GM21423 (cell line): ENCODE measurements around the gene LAG3.

Source experiments
- ATAC-seq: cut with Tn5 transposase; IDR thresholded peaks from one replicate; pipeline ENCODE4 v1.9.1; 2021; ENCODE audit warnings: mild to moderate bottlenecking, moderate library complexity; ENCODE audit not compliant: unreplicated experiment

LAG3 gene

DNA sequence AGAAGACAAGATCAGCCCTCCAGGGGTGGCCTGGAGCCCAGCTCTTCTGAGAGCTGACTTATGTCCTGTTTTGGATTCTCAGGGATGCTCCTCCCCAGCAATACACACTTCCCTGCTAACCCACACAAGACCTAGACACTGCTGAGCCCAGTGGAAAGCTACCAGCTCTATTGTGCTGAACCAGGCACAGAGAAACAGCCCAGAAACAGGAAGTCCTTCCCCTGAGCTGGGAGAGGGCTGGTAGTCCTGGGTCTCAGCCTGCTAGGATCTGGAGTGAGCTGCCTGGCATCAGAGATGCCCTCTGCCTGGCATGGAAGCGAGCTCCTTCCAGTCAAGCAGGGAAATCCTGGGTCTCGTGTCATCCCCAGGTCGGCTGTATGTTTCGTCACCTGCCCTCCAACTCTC lies 1.2 kb upstream of the LAG3 start:
- ATAC-seq, result no peak

DNA sequence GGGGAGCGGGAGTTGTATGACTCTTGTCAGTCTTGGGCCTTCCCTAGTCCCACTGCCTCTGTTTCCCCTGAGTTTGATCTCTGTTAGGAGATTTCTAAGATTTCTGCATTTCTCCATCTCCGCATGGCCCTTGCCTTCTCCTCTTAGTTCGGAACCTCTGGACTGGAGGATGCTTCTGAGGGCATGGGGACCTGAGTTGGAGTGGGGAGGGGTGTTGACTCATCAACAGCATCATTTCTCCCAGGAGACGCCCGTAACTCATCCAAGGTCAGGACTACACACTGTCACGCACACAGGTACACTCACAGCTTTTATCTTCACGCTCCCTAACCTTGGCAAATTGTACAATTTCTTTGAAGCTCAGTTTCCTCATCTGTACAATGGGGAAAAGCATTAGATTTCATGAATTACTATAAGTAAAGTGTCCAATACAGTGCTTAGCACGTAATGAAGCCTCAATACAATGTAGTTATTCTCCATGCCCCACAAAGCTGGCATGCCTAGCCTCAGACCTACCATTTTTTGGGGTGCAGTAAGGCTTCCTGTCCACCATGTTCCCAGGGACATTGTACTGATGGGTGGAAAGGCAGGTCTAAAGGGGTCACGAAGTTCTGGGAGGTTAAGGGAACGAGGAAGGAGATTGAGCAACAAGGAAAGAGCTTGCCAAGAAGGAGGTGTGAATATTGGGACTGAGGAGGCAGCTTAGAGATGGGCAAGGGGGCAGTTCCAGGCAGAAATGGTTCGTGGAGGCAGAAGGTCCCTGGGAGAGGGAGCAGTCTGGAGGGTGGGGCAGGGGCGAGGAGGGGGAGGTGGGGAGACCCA lies 600 bp upstream of the LAG3 start:
- ATAC-seq, result no peak

DNA sequence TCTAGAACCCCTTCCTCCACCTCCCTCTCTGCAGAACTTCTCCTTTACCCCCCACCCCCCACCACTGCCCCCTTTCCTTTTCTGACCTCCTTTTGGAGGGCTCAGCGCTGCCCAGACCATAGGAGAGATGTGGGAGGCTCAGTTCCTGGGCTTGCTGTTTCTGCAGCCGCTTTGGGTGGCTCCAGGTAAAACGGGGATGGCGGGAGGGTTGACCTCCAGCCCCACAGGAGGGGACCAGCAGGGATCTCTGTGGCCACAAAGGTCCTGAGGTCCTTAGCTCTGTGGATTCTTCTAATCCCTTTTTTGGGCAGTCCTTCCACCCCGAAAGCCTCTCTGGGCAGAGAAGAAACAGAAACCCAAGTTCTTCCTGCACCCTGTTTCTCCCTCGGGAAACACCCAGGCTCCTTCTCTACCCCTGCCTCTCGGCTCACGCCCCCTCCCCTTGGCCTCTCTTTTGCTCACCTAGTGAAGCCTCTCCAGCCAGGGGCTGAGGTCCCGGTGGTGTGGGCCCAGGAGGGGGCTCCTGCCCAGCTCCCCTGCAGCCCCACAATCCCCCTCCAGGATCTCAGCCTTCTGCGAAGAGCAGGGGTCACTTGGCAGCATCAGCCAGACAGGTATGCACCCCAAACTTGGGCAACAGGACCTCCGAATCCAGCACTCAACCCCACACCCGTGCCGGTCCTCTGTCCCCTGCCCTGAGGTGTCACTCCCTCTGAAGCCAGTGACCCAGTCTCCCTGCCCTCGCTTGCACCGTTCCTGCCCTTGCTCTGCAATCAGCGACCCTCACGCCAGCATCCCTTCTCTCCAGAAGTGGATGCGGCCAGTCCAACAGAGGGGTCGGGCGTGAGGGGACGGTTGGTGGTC lies 638 bp downstream of the LAG3 start:
- no peak for ATAC-seq

DNA sequence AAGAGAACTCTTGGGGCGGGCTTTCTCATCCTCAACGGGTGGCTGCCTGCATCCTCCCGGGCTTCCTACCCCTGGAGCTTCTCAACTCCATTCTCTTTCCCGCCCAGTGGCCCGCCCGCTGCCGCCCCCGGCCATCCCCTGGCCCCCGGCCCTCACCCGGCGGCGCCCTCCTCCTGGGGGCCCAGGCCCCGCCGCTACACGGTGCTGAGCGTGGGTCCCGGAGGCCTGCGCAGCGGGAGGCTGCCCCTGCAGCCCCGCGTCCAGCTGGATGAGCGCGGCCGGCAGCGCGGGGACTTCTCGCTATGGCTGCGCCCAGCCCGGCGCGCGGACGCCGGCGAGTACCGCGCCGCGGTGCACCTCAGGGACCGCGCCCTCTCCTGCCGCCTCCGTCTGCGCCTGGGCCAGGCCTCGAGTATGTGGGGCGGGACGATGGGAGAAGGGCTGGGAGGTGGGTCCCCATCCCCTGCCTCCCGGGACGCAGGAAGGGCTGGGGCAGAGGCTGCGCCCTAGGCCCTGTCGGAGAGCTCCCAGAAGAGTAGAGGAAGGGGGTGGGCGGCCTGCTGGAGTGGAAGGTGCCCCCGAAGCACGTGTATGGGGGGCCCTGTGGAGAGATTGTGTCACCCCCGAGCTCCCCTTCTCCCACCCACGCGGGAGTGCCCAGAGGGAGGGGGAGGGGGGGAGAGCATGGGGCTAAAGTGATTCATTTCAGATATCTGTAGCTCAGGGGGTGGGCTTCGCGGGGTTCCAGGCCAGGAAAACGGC lies 1.5 kb downstream of the LAG3 start:
- ATAC-seq, result no peak

- no peak for ATAC-seq
Observed at GRCh38 chr12:6774499-6775062, 2.3 kb downstream of the LAG3 start.

DNA sequence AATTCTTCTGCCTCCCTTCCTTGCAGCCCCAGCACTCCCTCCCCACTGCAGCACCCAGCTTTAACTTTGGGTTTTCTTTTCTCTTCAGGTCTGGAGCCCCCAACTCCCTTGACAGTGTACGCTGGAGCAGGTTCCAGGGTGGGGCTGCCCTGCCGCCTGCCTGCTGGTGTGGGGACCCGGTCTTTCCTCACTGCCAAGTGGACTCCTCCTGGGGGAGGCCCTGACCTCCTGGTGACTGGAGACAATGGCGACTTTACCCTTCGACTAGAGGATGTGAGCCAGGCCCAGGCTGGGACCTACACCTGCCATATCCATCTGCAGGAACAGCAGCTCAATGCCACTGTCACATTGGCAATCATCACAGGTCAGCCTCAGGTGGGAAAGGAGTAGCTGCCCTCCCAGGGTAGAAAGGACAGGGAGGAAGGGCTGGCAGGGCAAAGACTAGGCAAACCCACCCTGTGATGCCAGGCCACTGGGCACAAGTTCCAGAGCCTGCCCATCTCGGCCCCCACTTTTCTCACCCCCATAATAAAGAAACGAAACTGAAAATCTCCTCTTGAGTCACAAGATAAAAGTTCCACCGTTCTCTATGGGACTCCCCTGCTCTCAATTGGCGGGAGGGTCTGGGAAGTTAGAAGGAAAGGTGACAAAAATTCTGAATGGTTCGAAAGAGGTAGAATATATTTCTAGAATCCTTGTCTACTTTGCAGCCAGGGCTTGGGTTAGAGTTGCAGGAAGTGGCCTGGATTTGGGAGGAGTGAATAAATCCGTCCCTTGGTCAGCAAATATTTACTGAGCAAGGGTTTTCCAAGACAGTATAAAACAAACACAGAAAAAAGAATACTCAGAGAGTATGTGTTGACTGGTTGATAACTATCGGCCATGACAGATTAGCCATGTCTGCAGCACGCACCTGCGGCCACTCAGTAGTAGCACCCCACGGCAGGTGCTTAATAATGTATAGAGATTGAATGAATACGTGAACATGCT lies 3.2 kb downstream of the LAG3 start:
- ATAC-seq, result no peak

DNA sequence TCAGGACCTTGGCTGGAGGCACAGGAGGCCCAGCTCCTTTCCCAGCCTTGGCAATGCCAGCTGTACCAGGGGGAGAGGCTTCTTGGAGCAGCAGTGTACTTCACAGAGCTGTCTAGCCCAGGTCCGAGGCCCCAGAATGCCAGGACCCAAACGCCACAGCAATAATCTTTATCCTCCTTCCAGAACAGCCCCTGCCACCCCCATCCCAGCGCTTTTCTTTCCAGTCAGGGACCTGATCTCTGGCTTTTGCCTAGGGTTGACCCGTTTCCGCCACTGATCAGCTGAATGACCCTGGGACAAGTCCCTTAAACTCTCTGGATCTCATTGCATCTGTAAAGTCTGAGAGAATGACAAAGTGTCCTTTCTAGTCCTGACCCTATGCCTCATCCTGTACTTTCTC lies 5.1 kb downstream of the LAG3 start:
- no peak for ATAC-seq

DNA sequence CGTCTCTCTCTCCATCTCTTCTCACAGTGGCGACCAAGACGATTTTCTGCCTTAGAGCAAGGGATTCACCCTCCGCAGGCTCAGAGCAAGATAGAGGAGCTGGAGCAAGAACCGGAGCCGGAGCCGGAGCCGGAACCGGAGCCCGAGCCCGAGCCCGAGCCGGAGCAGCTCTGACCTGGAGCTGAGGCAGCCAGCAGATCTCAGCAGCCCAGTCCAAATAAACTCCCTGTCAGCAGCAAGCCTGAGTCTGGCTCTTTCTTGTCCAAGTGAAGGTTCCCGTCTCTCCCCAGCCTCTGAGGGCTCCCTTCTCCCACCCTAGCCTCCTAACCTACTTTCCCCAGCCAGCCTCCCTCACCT lies 5.9 kb downstream of the LAG3 start:
- no peak for ATAC-seq

GRCh38 chr12:6778574-6779550 lies 6.5 kb downstream of the LAG3 start:
- ATAC-seq, result peak; percentile 72

- ATAC-seq, result no peak
Observed at GRCh38 chr12:6779708-6780432, 7.5 kb downstream of the LAG3 start.

DNA sequence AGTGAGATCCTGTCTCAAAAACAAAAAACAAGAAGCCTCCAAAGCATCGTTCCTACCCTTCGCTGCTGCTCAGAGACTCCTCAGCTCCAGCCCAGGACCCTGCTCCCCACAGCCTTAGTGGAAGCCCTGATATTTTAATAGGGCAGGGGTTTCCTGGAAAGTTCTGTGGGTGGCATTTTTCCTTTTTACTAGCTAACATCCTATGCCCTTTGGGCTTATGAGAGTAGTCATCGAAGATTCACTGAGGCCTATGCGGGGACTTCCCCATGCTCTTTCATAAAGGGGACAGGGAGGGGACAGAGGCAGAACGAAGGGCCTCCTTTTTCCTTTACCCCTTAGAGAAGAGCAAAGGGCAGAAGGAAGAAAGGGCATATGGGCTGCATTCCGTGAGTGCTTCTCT lies 8.3 kb downstream of the LAG3 start:
- ATAC-seq, result no peak

DNA sequence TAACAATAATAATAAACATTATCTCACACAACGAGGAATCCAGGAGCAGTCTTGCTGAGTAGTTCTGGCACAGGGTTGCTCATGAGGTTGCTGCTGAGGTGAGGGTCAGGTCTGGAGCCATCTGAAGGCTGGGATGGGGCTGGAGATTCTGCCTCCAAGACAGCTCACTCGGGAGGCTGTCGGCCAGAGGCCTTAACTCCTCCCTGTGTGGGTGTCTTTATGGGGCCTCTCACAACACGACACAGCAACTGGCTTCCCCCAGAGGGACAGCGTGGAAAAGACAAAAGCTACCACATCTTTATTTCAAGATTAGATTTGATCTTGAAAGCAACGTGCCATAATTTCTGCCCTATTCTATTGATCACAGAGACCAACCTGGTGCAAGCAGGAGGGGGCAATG lies 9.8 kb downstream of the LAG3 start:
- ATAC-seq, result no peak

- ATAC-seq, result no peak
Observed at GRCh38 chr12:6782850-6783566, 10.7 kb downstream of the LAG3 start.

DNA sequence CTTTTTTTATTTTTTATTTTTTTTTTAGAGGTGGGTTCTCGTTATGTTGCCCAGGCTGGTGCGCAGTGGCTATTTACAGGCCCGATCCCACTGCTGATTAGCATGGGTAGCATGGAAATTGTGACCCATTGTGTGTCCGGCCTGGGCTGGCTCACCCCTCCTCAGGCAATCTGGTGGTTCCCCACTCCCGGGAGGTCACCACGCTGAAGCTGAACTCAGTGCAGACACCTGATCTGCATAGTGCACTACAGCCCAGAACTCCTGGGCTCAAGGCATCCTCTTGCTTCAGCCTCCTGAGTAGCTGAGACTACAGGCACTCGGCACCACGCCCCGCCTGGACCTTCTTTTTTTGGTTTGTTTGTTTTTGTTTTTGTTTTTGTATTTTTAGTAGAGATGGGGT lies 11.5 kb downstream of the LAG3 start:
- no peak for ATAC-seq

GRCh38 chr12:6784296-6784695 lies 12.0 kb downstream of the LAG3 start:
- no peak for ATAC-seq

DNA sequence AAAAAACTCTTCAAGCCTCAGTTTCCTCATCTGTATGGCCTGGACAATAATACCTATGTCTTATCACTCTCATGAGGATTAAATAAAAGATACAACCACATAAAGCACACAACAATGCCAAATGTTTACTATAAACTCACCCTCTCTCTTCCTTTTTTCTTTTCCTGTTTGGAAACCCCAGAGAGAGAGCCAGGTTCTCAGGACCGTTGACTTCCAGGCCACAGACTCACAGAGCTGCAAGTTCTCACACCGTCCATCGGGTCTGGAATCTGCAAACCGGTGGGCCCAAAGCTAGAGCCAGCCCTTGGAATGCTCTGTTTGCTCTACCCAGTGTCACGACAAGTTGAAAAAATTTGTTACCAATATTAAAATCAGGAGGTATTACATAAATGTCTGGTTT lies 12.4 kb downstream of the LAG3 start:
- ATAC-seq, result no peak

DNA sequence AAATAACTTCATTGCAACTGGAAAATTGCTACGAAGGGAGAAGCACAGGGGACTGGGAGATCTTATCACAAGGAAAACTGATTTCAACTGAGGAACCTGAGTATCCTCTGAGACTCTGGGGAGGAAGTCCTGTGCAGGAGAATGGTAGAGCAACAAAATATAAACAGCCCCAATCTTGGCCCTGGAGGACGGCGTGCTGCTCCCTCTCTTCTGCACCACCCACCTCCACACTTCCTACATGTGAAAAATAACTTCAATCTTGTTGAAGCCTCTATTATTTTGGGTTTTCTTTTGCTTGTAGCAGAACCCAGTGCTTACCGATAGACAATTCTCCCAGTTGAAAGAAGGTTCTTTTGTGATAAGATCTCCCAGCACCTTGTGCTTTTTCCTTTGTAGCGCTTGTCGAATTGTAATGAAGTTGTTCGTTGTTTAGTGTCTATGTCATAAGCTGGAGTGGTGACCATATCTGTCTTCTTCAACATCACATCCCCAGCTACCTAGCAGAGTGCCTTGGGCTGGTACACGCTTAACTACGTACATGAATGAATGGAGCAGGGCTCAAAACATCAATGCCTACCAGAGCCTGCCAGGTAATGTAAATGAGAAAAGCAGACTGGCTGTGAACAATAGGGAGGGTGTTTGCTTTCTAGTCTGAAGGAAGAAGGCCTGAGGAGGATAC lies 14.2 kb downstream of the LAG3 start:
- ATAC-seq, result no peak
